HG02970 (cell line): ENCODE measurements around the gene TYW1.
"Not testable (repeated sequence)": the region's sequence is repeated elsewhere in the genome, so short reads cannot be mapped to it uniquely, and the experiment has no call there.

ENCODE experiments used
- ATAC-seq: cut with Tn5 transposase; IDR thresholded peaks from one replicate; pipeline ENCODE4 v1.9.1; 2021; ENCODE audit warnings: mild to moderate bottlenecking, moderate library complexity, moderate number of reproducible peaks; ENCODE audit not compliant: unreplicated experiment, low FRiP score

The TYW1 gene

DNA sequence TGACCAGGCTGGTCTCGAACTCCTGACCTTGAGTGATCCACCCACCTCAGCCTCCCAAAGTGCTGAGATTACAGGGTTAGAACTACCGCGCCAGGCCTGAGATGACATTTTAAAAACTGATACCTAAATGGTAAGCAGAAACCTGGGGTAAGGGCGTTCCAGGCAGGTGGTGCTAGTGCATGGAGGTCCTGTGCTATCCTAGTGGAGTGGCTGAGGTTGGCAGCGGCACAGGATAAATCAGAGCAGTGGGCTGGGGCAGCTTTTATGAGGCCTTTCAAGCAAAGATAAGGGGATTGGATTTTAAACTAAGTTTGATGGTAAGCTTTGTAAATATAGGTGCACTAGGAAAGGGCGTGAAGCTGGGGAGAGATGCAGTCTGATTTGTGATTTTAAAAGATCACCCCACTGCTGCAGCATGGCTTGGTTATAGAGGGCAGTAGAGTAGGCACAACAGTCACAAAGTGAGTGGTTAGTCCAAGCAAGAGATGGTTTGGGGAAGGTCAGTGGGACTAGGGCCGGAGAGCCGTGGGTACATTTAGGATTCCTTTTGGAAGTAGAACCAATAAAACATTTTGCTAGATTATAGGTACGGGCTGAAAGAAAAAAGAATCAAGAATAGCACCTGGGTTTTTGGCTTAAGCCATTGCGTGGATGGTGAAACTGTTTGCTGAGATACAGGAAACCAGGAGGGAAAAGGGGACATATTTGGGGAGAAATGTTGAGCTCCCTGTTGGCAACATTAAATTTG lies 188.5 kb downstream of the TYW1 start:
- not testable (repeated sequence) for ATAC-seq

DNA sequence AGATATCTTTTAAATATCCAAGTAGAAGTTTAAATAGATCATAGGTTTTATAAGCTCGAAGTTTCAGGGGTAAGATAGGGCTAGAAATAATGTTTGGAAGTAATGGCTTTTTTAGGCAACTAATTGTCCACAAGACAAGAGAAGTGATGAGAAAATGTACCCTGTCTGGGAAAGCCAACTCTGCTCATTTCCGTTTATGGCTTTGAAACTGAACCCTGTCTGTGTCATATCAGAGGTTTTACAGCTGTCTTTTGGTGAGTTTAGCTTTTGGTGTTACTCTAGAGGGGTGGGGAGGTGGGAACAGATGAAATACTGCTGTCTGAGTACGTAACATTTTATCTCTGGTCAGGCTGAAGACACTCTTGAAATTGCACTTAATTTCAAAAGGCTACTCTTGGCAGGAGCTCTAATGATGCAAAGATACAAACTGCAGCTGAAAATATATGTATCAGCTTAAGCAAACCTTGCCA lies 189.1 kb downstream of the TYW1 start:
- ATAC-seq, result peak; percentile 49

DNA sequence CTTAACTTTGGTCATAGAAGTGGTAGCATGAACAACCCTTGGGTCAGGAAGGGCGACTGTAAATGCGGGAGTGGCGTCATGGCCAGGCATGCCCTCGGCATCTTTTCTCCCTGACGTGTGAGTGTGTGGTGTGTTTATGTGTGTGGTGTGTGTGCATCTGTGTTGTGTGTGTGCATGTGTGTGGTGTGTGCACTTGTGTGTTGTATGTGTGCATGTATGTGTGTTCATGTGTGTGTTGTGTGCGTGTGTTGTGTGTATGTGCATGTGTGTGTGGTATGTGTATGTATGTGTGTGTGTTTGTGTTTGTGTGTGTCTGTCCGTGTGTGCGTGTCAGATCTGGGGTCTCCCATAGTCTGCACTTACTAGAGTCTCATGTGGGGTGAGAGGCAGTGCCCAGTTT lies 192.5 kb downstream of the TYW1 start:
- ATAC-seq, result not testable (repeated sequence)

DNA sequence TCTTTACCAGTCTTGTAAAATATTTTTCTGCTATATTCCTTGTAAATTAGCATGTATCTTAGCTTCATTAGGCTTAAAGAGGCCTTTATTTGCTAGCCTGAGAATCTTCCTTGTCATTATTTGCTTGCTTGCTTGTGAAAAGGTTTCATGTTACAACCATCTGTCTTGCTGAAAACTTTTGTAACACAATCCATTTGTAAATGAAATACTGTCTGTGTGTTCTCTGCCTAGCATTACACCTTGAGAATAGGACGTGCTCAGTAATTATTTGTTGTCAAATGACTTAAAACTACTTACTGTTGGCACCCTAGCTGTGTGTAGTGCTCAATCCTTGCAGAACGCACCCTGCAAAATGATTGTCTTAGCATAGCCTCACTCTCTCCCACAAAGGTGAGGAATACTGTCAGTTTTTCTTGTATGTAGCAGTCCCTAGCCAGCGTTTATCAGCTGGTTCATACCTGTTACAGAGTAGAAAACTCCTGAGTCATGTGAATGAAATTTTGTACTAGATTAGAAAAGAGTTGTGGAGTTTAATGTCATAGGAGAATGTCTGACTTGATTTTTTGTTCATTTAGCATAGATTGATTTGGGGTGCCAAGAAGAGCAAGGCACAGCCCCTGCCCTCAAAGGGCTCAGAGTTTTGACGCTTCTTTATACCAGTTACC lies 193.3 kb downstream of the TYW1 start:
- ATAC-seq, result not testable (repeated sequence)

DNA sequence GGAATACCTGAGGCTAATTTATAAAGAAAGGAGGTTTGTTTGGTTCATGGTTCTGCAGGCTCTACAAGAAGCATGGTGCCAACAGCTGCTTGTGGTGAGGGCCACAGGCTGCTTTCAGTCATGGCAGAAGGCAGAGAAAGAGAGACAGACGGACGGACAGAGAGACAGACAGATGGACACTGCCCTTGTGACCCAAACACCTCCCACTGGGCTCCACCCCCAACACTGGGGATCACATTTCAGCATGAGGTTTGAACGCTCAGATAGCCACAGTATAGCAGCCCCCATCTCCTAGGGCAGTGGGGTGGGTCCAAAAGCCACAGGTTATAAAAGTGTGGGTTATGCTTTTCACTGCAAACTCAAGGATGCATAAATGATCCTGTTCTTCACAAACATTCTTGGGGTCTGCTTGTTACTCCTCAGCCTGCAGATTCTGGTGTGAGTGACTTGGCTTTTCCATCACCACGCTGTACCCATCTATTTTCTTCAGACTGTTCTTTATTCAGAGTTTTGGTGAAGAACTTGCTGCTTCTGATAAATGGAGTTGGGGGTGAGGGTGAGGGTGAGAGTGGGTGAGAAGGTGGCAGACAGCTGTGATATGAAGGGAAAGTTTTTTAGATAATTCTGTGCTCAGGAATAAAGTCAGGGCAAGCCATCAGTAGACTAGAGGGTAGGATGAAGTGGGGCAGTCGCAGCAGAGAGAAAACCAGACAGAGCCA lies 194.5 kb downstream of the TYW1 start:
- ATAC-seq, result not testable (repeated sequence)

DNA sequence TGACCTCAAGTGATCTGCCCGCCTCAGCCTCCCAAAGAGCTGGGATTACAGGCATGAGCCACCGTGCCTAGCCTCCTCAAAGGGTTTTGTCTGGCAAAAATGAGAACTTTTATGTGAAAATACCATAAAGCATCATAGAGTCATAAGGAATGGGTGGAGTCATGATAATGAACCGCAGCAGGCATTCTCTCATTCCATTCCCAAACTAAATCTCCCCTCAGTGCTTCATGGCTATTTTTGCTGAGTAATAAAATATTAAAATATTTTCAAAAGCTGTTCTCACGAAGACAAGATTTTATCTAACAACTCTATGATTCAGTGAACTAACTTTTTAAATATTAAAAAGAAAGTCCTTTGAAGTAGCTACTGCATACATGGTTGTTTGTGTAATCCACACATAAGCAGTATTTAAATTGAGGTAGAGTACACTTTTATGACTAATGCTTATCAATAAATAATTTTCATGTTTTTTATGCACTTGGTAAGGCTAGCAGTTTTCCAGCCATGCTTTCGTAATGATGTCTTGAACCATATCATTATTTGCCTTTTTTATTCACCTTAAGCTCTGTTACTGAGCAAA lies 195.6 kb downstream of the TYW1 start:
- not testable (repeated sequence) for ATAC-seq

DNA sequence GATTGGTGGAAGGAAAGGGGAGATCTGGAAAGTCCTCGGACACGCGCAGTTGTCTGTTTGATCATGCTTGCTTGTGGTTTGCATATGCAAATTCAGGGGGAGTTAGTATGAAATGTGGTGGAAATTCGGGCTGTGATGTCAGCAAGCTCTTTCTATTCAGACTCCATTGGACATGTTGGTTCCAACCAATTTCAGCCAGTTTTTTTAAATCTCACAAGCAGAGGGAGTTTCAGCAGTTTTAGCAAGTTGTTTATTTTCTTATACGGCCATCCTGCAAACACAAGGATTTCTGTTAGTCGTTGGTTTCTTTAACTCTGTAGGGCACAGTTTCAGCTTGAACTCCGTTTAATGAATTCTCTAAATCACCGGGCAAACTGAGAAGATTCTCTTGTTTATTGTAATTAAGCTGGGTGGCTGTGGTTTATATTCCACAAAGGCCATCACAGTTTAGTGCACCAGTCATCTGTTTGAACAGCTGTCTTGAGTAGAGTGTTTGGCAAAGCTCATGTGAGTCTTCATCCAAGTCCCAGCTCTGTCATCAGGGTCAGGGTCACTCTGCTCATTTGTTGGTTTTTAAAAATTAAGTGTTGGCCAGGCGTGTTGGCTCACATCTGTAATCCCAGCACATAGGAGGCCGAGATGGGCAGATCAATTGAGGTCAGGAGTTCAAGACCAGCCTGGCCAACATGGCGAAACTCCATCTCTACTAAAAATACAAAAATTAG lies 196.4 kb downstream of the TYW1 start:
- ATAC-seq, result not testable (repeated sequence)

DNA sequence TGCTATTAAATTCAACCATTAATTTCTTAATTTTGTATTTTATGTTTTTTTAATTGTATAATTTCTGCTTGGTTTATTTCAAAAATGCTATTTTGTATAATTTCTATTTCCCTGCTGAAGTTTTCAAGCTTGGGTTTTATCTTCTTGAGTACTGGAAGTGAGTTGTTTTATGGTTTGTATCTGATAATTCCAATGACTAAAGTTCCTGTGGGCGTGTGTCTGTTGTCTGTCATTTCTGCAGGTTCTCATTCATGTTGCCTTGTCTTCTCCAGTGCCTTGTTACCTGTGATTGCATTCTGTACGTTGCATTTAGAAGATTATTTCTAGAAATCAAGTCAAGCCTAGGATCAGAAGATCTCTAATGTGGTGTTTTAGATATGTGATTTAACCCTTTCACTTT lies 199.5 kb downstream of the TYW1 start:
- not testable (repeated sequence) for ATAC-seq

DNA sequence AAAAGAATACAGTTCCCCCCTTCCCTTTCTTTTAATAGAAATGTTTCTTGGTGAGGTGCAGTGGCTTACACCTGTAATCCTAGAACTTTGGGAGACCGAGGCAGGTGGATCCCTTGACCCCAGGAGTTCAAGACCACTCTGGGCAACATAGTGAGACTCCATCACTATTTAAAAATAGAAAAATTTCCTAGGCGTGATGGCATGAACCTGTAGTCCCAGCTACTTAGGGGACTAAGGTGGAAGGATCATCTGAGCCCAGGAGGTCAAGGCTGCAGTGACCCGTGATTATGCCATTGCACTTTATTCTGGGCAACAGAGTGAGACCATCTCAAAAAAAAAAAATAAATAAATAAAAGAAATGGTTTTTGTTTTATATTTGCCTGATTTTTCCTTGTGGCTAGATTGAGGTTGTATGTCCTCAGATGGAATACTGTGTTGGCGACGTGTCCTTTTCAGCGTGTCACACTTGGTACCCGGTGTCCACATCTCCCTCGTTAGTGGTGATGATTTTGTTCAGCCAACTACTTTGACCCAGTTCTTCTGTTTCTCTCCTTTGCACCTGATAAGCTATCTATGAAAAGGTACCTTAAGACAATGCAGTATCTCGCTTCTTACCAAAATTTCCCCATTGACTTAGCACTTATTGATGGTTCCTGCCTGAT lies 202.4 kb downstream of the TYW1 start:
- not testable (repeated sequence) for ATAC-seq

DNA sequence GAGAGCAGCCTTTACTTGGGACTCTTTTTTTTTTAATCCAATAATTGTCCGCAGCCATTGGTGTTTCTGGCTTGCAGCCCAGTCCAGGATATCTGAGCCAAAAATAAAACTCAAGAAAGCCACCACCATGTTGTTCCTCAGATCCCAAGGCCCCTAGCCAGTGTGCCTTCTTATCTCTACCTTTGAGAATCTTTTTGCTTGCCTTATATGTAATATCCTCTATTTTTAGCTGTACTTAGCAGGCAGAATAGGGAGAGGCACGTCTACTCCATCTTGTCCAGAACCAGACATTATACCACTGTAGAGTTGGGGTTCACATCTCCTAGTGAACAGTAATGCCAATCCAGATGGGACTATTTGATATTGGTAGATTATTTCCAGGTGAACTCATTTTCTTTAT lies 209.1 kb downstream of the TYW1 start:
- ATAC-seq, result not testable (repeated sequence)

DNA sequence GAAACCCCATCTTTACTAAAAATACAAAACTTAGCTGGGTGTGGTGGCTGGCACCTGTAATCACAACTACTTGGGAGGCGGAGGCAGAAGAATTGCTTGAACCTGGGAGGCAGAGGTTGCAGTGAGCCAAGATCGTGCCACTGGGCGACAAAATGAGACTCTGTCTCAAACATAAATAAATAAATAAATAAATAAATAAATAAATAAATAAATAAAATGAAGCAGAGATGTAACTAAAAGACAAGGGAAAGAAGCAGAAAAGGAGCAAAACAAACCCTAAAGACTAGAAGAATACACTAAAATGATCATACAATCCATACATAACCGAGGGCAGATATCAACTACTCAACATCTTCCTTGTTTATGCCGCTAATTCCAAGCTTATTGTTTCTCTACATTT lies 209.8 kb downstream of the TYW1 start:
- ATAC-seq, result no peak

DNA sequence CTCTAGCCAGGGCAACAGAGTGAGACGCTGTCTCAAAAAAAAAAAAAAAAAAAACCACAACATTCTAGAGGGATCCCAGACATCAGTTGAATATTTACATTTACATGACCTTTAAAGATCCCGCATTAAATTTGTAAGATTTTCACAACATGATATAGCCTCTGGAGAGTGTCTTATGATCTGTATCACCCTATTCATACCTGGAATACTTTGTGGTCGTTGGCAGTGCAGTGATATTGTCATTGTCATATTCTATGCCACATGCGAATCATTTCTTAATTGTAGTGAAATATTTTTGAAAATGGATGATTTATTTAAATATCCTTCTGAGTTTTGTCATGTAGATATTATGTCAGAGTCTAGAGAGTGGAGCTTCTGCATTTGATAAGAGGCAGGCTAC lies 212.0 kb downstream of the TYW1 start:
- ATAC-seq, result not testable (repeated sequence)

DNA sequence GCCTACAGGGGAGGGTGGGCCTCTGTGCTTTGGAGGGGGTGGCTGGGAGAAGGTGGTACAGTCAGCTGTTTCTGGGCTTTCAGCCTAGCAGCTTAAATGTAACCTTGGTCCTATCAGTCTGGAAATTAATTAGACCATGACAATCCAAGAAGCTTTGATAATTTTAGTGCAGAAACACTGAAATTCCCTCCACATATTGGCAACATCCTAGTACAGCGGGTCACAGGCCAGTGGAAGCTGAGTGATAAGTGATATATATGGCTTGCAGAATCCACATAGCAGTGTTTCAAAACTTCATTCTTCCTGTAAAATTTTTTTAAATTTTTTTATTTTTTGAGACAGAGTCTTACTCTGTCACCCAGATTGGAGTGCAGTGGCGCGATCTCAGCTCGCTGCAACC lies 212.6 kb downstream of the TYW1 start:
- no peak for ATAC-seq

DNA sequence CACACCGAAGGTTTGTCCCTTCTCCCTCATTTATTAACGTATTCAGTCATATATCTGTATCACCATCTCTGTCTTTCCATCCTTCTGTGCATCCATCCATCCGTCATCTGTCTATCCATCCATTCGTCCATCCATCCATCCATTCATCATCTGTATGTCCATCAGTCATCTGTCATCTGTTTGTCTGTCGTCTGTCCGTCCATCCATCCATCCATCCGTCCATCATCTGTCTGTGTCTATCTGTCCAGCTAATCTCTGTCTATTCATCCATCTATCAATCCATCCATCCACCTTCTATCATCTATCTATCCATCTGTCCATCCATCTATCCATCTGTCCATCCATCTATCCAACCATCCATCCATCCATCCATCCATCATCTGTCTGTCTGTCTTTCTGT lies 213.9 kb downstream of the TYW1 start:
- ATAC-seq, result no peak

DNA sequence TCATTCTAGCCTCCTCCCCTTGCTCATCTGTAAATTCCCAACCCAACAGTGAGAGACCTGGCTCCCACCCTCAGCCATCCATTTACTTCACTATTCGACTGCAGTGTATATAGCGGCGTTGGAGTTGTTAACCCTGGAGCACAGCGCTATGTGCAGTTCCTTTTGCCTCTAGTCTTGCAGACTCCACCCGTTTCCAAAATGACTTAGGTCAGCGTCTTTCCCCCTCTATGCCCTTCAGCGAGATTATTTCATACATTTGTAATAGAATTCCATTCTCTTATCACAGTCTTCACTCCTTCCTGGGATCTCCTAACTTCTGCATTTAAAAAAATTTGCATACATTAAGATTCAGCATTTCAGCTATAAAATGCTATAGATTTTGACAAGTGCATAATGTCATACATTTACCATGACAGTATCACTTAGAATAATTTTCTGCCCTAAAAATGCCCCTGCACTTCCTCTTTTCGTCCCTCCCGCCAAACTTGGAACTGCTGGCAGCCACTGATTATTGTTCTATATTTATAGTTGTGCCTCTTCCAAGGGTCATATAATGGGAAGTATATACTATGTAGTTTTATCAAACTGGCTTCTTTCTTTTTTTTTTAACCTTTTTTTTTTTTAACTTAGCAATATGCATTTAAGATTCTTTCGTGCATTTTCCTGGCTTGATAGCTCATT lies 215.2 kb downstream of the TYW1 start:
- not testable (repeated sequence) for ATAC-seq

DNA sequence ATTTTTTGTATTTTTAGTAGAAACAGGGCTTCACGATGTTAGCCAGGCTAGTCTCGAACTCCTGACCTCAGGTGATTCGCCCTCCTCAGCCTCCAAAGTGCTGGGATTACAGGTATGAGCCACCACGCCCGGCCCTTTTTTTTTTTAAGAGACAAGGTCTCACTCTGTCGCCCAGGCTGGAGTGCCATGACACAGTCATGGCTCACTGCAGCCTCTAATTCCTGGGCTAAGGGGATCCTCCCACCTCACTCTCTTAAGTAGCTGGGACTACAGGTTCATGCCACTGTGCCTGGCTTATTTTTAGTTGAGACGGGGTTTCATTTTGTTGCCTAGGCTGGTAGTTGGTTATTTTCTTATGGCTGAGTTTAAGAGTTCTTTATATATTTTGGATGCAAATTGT lies 216.4 kb downstream of the TYW1 start:
- not testable (repeated sequence) for ATAC-seq

DNA sequence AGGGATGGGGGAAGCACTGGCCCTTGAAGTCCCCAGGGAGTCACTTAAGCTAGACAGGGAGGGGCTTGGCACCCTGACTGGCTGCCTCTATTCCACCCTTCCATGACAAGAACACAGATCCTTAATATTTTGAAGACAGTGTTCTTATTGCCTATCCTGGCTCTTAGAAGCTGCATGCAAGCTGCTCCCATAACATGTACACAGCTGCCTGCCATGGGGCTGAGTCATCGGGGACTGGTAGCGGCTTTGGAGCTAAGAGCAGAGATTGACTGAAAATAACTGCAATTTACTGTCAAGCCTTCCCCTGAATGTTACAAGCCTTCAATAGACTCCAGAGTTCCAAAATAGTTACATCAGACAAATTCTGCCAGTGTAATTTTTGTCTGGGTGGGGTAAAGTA lies 226.9 kb downstream of the TYW1 start:
- not testable (repeated sequence) for ATAC-seq

DNA sequence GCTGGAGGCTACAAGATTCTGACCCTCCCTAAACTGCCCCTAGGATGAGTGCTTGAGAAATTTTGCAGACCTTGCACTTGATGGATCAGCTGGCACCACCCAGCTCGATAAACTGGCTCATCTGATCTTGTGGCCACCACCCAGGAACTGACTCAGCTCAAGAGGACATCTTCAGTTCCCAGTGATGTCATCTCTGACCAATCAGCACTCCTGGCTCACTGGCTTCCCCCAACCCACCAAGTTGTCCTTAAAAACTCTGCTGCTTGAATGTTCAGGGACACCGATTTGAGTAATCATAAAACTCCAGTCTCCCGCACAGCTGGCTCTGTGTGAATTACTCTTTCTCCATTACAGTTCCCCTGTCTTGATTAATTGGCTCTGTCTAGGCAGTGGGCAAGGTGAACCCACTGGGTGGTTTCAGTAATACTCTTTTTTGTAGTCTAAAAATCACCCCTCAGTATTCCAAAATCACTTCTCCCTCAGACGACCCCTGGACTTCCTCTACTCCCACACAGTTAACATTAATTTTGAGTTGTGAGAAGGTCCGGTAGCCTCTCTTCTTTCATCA lies 229.8 kb downstream of the TYW1 start:
- not testable (repeated sequence) for ATAC-seq

DNA sequence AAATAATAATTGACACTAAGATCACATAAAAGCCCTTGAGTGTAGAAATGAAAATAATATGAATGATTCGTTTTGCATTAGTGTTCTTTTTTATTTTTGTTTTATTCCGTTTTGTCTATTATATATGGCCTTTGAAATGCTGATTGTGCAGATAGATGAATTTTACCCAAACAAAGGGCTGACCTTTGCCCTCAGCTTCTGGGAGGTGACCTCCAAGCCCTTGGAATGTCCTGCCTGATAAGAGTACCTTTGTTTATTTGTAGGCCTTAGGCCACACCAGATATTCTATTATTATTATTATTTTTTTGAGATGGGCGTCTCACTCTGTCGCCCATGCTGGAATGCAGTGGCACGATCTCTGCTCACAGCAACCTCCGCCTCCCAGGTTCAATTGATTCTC lies 230.3 kb downstream of the TYW1 start:
- not testable (repeated sequence) for ATAC-seq
